Eye (tissue), 1 donor: ENCODE results near the gene SPATA21.
A peak's percentile ranks its signal among the peaks of the same experiment; 100 is the strongest.
"Not testable (repeated sequence)": the region's sequence is repeated elsewhere in the genome, so short reads cannot be mapped to it uniquely, and the experiment has no call there.

ENCODE experiments used
- DNase-seq: peaks from one replicate; pipeline ENCODE4 v3.0.0-alpha.2; 2015

The SPATA21 gene

GRCh38 chr1:16376971-16377370, 60.3 kb downstream of the SPATA21 start:
- no peak for DNase-seq

GRCh38 chr1:16375521-16376340, 61.5 kb downstream of the SPATA21 start:
- peak; percentile 18 for DNase-seq

GRCh38 chr1:16374266-16374665, 63.0 kb downstream of the SPATA21 start:
- DNase-seq = no peak

GRCh38 chr1:16372535-16373285, 64.5 kb downstream of the SPATA21 start:
- no peak for DNase-seq

GRCh38 chr1:16371725-16372124, 65.5 kb downstream of the SPATA21 start:
- DNase-seq = no peak

GRCh38 chr1:16369821-16370220, 67.4 kb downstream of the SPATA21 start:
- no peak for DNase-seq

DNA sequence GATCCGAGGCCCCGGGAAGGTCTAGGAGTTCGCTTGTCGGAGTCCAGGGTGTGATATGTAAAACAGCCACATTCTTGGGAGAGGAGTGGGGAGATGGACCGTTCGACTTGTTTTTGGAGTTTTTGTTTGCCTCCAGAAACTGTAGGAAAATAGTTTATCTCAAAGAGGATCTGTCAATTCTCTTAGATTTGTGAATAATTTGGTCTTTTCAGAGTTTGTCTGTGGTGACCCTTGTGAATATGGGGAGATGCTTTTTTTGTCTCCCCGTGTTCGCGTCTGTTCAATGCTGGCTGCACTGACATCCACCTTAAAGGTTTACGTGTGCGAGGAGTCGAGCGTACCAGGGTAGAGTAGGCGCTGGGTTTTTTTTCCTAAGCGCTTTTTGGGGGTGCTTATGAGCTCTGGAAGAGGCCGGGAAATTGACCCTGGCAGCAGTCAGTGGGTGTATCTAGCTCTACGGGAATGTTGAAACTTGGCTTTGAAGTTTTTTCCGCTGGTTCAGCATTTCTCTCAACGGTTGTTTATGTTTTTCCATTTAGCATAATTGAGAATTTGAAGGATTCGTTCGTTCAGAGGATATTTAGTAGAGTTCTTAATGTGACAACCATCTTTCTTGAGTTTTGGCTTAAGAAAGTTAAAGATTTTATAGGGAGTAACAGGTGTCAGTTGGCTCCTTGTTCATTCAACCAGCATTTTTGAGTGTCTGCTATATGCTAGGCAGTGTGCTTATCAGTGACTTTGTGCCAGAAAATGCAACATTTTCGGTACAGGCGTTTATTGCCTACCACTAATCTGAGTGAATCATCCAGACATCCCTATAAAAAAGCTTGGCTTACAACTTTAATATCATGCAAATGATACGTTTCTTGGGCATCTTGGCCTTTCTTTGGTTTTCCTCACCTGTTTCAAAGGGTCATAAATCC, 69.0 kb downstream of the SPATA21 start:
- DNase-seq = peak; percentile 37

DNA sequence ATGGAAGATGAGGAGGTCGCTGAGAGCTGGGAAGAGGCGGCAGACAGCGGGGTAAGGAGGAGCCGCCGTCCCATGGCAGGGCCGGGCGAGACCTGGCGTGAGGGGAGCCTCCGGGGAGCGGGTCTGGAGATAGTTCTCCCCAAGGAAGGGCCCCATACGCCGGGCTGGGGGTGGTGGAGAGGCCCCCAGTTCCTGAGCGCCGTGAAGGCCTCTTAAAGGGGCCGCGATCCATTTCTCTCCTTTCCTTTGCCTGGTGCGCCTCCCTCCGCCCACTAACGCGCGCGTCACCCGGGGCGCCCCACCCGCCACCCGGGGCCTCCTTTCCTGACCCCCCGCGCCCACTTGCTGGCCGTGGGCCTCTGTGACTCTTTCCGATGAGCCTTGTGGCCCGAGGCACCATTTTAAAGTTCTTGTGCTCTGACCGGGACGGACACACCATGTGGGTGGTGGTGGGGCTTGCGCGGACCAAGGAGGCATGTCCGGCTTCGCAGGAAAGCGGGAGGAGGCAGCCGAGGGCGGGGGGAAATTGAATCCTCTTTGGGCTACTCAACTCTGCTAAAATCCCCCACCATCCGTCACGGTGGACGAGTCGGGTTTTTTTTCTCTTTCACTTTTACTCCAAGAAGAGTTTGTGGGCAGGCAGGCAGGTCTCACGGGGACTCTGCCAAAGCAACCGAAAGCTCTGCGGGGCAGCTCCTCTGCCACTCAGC, 69.8 kb downstream of the SPATA21 start:
- DNase-seq = peak; percentile 95

DNA sequence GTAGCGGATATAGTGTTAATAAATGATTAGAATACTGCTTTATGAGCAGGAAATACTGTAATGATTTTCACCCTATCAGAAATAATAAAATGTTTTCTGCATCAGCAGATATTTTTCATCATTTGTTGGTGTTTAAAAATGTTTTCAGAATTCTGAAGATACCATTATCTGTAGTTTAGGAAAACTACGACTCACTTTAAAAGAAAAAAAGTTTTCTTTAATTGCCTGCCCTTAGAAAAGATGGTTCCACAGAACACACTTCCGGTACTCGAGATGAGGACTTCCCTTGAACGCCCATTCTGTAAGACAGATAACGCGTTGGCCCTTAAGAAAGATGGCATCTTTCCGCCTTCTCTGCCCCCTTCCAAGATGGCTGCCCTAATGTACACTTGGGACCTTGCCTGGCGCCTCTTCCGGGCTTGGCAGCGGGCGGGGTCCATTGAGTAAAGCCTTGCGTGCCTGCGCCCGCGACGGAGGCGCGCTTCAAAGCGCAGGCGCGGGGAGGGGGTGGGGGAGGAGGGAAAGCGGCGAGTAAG, 70.4 kb downstream of the SPATA21 start, which contains the start of gene SZRD1:
Gene SZRD1 (plus strand): TSS at position 521 of the 536 bp plus-strand sequence. CDS start 16 bp downstream, outside the sequence.
- DNase-seq = peak; percentile 99

GRCh38 chr1:16365146-16365498, 72.1 kb downstream of the SPATA21 start:
- DNase-seq = not testable (repeated sequence)

DNA sequence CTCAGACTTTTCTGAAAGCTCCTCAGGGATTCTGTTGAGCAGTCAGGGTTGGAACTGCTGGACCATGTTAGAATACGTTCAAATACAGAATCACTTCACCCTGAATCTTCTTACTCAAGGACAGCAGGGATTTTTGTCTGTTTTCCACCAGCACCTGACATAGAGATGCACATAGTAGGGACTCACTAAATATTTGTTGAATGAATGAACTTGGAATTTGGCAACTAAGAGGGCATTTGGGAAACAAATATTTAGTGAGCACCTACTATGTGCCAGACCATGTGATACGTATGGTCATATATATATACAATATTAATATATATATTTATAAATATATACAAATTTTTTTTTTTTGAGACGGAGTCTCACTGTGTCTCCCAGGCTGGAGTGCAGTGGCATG, 80.4 kb downstream of the SPATA21 start:
- DNase-seq = no peak

DNA sequence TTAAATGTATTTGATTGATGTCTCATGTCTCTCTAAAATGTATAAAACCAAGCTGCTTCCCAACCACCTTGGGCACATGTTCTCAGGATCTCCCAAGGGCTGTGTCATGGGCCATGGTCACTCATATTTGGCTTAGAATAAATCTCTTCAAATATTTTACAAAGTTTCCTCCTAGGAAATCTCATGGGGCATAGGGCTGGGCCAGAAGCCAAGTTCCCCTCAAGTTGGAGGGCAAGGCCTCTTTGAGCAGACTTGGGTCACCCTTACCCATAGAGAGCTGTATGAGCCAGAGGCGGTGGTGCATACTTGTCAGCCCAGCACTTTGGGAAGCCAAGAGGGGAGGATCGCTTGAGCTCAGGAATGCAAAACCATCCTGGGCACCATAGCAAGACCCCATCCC, 82.6 kb downstream of the SPATA21 start:
- no peak for DNase-seq

- DNase-seq = no peak
These were observed 84.2 kb downstream of the SPATA21 start for GRCh38 chr1:16352842-16353535.

DNA sequence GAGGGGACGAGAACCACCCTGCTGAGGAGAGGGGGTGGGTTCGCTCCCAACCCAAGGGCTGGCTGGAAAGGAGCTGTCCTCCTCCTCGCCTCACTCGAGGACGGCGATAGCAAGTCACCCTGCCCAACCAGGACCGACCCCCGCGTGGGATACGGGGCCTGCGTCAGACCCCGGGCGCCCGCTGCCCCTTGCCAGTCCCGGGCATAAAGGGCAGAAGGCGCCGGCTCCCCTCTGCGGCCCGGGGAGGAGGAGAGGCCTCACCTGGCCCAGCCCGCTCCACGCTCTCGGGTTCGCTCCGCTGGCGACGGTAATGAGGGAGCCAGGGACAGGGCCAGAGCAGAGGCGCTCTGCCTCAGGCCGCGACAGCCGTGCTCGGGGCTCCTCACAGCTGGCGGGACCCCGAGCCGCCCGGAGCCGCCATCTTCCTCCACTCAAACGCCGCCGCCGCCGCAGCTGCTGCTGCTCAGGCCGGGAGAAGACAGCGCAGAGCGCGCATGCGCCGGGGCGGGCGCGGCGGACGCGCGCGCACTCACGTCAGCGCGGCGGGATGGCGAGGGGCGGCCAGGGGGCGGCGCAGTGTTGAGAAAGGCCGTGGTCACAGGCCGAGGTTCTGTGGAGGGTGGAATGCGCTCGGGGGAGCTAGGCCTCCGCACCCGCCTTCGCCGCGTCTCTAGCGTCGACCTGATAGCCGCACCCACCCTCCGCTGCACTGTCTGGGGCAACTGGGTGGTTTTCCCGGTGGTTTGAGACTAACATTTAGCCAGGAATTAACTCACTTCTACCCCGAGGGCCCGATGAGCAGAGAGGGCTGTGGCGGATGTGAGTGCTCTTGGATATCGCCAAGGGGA, 85.0 kb downstream of the SPATA21 start, which contains the start of gene FBXO42:
Gene FBXO42 (minus strand): TSS at position 487 of the 848 bp plus-strand sequence. CDS start 37,062 bp downstream, outside the sequence.
- peak; percentile 98 for DNase-seq

GRCh38 chr1:16351456-16351993, 85.7 kb downstream of the SPATA21 start:
- peak; percentile 85 for DNase-seq

- no peak for DNase-seq
These were observed 87.3 kb downstream of the SPATA21 start for GRCh38 chr1:16349847-16350406.
